HT-29 (cell line): ENCODE measurements around the gene ELL. TPM values are rescaled to one million over a fixed set of nuclear protein-coding genes. Genes with fewer than 3 reads are reported as not detected.

Experiments used
- DNase-seq: peaks from one replicate; pipeline ENCODE4 v3.0.0-alpha.2; 2015; ENCODE audit warnings: low spot score
- total RNA-seq: library from RNA; depleted of rRNA; stranded (reverse); fragments of >200 nt; shearing (Covaris generic); gene quantifications from 2 replicates; pipeline ENCODE4 v1.2.3, GENCODE V29; 2014

ELL gene
- total RNA-seq, 1 experiment from 2014 or later: 20.7 TPM

GRCh38 chr19:18435178-18435841 is 86.6 kb downstream of the ELL start:
- no peak for DNase-seq

- no peak for DNase-seq
Measured at GRCh38 chr19:18434411-18435175, 87.3 kb downstream of the ELL start.

- DNase-seq: no peak
Measured at GRCh38 chr19:18433735-18434398, 88.0 kb downstream of the ELL start.

GRCh38 chr19:18433015-18433691 is 88.7 kb downstream of the ELL start:
- DNase-seq: no peak

- no peak for DNase-seq
Measured at GRCh38 chr19:18432275-18433014, 89.4 kb downstream of the ELL start.

GRCh38 chr19:18431351-18432197 is 90.3 kb downstream of the ELL start:
- no peak for DNase-seq

GRCh38 chr19:18430417-18431144 is 91.3 kb downstream of the ELL start:
- DNase-seq: no peak

GRCh38 chr19:18429717-18430416 is 92.0 kb downstream of the ELL start:
- DNase-seq: no peak

- DNase-seq: peak; percentile 58
Measured at GRCh38 chr19:18428787-18429674, 92.8 kb downstream of the ELL start.

- DNase-seq: no peak
Measured at GRCh38 chr19:18428173-18428786, 93.6 kb downstream of the ELL start.

- no peak for DNase-seq
Measured at GRCh38 chr19:18427743-18428113, 94.1 kb downstream of the ELL start.

GRCh38 chr19:18427080-18427742 is 94.7 kb downstream of the ELL start:
- no peak for DNase-seq

GRCh38 chr19:18426416-18426767 is 95.5 kb downstream of the ELL start:
- DNase-seq: no peak

- no peak for DNase-seq
Measured at GRCh38 chr19:18425515-18426415, 96.1 kb downstream of the ELL start.

- DNase-seq: no peak
Measured at GRCh38 chr19:18424890-18425514, 96.9 kb downstream of the ELL start.
